ENCODE data around the gene ARMS2. TPM values are rescaled to one million over a fixed set of nuclear protein-coding genes. Genes with fewer than 3 reads are reported as not detected.

The ARMS2 gene
- total RNA-seq, 2 donors from 2014 or later, result not detected

GRCh38 chr10:122435212-122435827, 19.1 kb upstream of the ARMS2 start:
- no peaks in the 10 kb centered on the region for H3K9me3 Mint-ChIP-seq
- DNase-seq (ENCODE audit: low spot score), result no peak
- no peaks in the 10 kb centered on the region for H3K36me3 Mint-ChIP-seq
- no peak for ATAC-seq
- no peak overlapping the region for H3K4me3 Mint-ChIP-seq
- no peaks in the 10 kb centered on the region for H3K4me1 Mint-ChIP-seq (ENCODE audit: low read depth in 2 of 2)
- no peak overlapping the region for H3K27ac Mint-ChIP-seq
- no peaks in the 10 kb centered on the region for H3K27me3 Mint-ChIP-seq

- H3K9me3 Mint-ChIP-seq, result no peaks in the 10 kb centered on the region
- H3K27me3 Mint-ChIP-seq, result peaks cover 0 to 11% of the 10 kb centered on the region in 2 donors
- ATAC-seq, result no peak
- H3K27ac Mint-ChIP-seq, result no peak overlapping the region
- H3K4me3 Mint-ChIP-seq, result no peak overlapping the region
- H3K36me3 Mint-ChIP-seq, result no peaks in the 10 kb centered on the region
- no peak for DNase-seq (ENCODE audit: low spot score)
- H3K4me1 Mint-ChIP-seq (ENCODE audit: low read depth in 2 of 2), result no peaks in the 10 kb centered on the region
Observed at GRCh38 chr10:122441961-122442360, 12.5 kb upstream of the ARMS2 start.

GRCh38 chr10:122445469-122445868, 9.0 kb upstream of the ARMS2 start:
- ATAC-seq (no peak), DNase-seq (ENCODE audit: low spot score) (no peak)
- no peaks in the 10 kb centered on the region for H3K36me3 Mint-ChIP-seq
- no peak overlapping the region for H3K27ac Mint-ChIP-seq
- H3K4me1 Mint-ChIP-seq (ENCODE audit: low read depth in 2 of 2), result no peaks in the 10 kb centered on the region
- H3K9me3 Mint-ChIP-seq, result no peaks in the 10 kb centered on the region
- H3K27me3 Mint-ChIP-seq, result peaks cover 4 to 30% of the 10 kb centered on the region in 2 donors
- H3K4me3 Mint-ChIP-seq, result no peak overlapping the region

GRCh38 chr10:122445904-122446303, 8.5 kb upstream of the ARMS2 start:
- Mint-ChIP-seq H3K36me3 (no peaks in the 10 kb centered on the region), H3K27me3 (peaks cover 4 to 30% of the 10 kb centered on the region in 2 donors), H3K27ac (no peak overlapping the region), H3K4me3 (no peak overlapping the region), H3K4me1 (ENCODE audit: low read depth in 2 of 2) (no peaks in the 10 kb centered on the region), H3K9me3 (no peaks in the 10 kb centered on the region)
- ATAC-seq (no peak), DNase-seq (ENCODE audit: low spot score) (no peak)

- Mint-ChIP-seq H3K4me1 (ENCODE audit: low read depth in 2 of 2) (no peaks in the 10 kb centered on the region), H3K4me3 (no peak overlapping the region), H3K27ac (no peak overlapping the region), H3K36me3 (no peaks in the 10 kb centered on the region), H3K27me3 (peaks cover 4 to 30% of the 10 kb centered on the region in 2 donors), H3K9me3 (no peaks in the 10 kb centered on the region)
- no peak for DNase-seq (ENCODE audit: low spot score)
- no peak for ATAC-seq
Observed at GRCh38 chr10:122446668-122447423, 7.6 kb upstream of the ARMS2 start.

GRCh38 chr10:122448600-122448999, 5.9 kb upstream of the ARMS2 start:
- H3K36me3 Mint-ChIP-seq, result no peaks in the 10 kb centered on the region

GRCh38 chr10:122449153-122449552, 5.3 kb upstream of the ARMS2 start:
- Mint-ChIP-seq H3K27ac (no peak overlapping the region), H3K27me3 (peaks cover 7 to 30% of the 10 kb centered on the region in 2 donors), H3K9me3 (no peaks in the 10 kb centered on the region), H3K4me3 (no peak overlapping the region), H3K4me1 (ENCODE audit: low read depth in 2 of 2) (no peaks in the 10 kb centered on the region), H3K36me3 (no peaks in the 10 kb centered on the region)
- DNase-seq (ENCODE audit: low spot score) (no peak), ATAC-seq (no peak)

More at GRCh38 chr10:122448600-122448999, 5.9 kb upstream of the ARMS2 start:
- Mint-ChIP-seq H3K9me3 (no peaks in the 10 kb centered on the region), H3K4me1 (ENCODE audit: low read depth in 2 of 2) (no peaks in the 10 kb centered on the region), H3K4me3 (no peak overlapping the region), H3K27me3 (peaks cover 7 to 30% of the 10 kb centered on the region in 2 donors), H3K27ac (no peak overlapping the region)
- no peak for ATAC-seq
- DNase-seq (ENCODE audit: low spot score), result no peak

- Mint-ChIP-seq H3K27ac (no peak overlapping the region), H3K4me1 (ENCODE audit: low read depth in 2 of 2) (no peaks in the 10 kb centered on the region), H3K9me3 (no peaks in the 10 kb centered on the region), H3K4me3 (no peak overlapping the region), H3K36me3 (no peaks in the 10 kb centered on the region), H3K27me3 (peaks cover 7 to 23% of the 10 kb centered on the region in 2 donors)
- no peak for DNase-seq (ENCODE audit: low spot score)
- ATAC-seq, result no peak
Observed at GRCh38 chr10:122450353-122450990, 4.0 kb upstream of the ARMS2 start.

GRCh38 chr10:122454071-122454470, 382 bp upstream of the ARMS2 start:
- Mint-ChIP-seq H3K27me3 (peaks cover 25 to 30% of the 10 kb centered on the region in 2 donors), H3K27ac (no peak overlapping the region), H3K4me3 (no peak overlapping the region), H3K36me3 (no peaks in the 10 kb centered on the region), H3K9me3 (no peaks in the 10 kb centered on the region), H3K4me1 (ENCODE audit: low read depth in 2 of 2) (no peaks in the 10 kb centered on the region)
- DNase-seq (ENCODE audit: low spot score) (no peak), ATAC-seq (no peak)

GRCh38 chr10:122455376-122456079, 1.1 kb downstream of the ARMS2 start:
- Mint-ChIP-seq H3K36me3 (no peaks in the 10 kb centered on the region), H3K27me3 (peaks cover 25 to 32% of the 10 kb centered on the region in 2 donors), H3K9me3 (no peaks in the 10 kb centered on the region), H3K4me1 (ENCODE audit: low read depth in 2 of 2) (no peaks in the 10 kb centered on the region), H3K4me3 (no peak overlapping the region), H3K27ac (no peak overlapping the region)
- ATAC-seq (no peak), DNase-seq (ENCODE audit: low spot score) (no peak)

GRCh38 chr10:122457934-122458333, 3.5 kb downstream of the ARMS2 start:
- no peak for ATAC-seq
- H3K4me3 Mint-ChIP-seq, result no peak overlapping the region
- no peaks in the 10 kb centered on the region for H3K36me3 Mint-ChIP-seq
- H3K4me1 Mint-ChIP-seq (ENCODE audit: low read depth in 2 of 2), result peaks cover 0 to 6% of the 10 kb centered on the region in 2 donors
- H3K9me3 Mint-ChIP-seq, result no peaks in the 10 kb centered on the region
- peaks cover 30 to 39% of the 10 kb centered on the region in 2 donors for H3K27me3 Mint-ChIP-seq
- no peak for DNase-seq (ENCODE audit: low spot score)
- no peak overlapping the region for H3K27ac Mint-ChIP-seq

GRCh38 chr10:122458693-122459092, 4.2 kb downstream of the ARMS2 start:
- no peak for ATAC-seq
- DNase-seq (ENCODE audit: low spot score), result no peak
- Mint-ChIP-seq H3K4me1 (ENCODE audit: low read depth in 2 of 2) (peaks cover 0 to 6% of the 10 kb centered on the region in 2 donors), H3K27me3 (peaks cover 35 to 47% of the 10 kb centered on the region in 2 donors), H3K9me3 (no peaks in the 10 kb centered on the region), H3K4me3 (no peak overlapping the region), H3K36me3 (no peaks in the 10 kb centered on the region), H3K27ac (no peak overlapping the region)

- H3K27me3 Mint-ChIP-seq, result peaks cover 41 to 57% of the 10 kb centered on the region in 2 donors
- H3K4me1 Mint-ChIP-seq (ENCODE audit: low read depth in 2 of 2), result peaks cover 0 to 6% of the 10 kb centered on the region in 2 donors
- H3K9me3 Mint-ChIP-seq, result no peaks in the 10 kb centered on the region
- H3K36me3 Mint-ChIP-seq, result no peaks in the 10 kb centered on the region
- no peak overlapping the region for H3K27ac Mint-ChIP-seq
- no peak for DNase-seq (ENCODE audit: low spot score)
- H3K4me3 Mint-ChIP-seq, result no peak overlapping the region
- no peak for ATAC-seq
Observed at GRCh38 chr10:122459561-122460273, 5.3 kb downstream of the ARMS2 start.
